Lower leg skin (tissue), 4 donors: ENCODE measurements around the gene PRPF6. TPM values are rescaled to one million over a fixed set of nuclear protein-coding genes. Genes with fewer than 3 reads are reported as not detected.
A peak's percentile ranks its signal among the peaks of the same experiment; 100 is the strongest.

ENCODE experiments used
- DNase-seq, 2 donors: peaks; one replicate each; pipeline ENCODE4 v3.0.0-alpha.2; 2019; ENCODE audit warnings: low spot score in 2 of 2
- H3K4me3 ChIP-seq: fragments of 200-600 bp; sonication (generic); 2 replicates; pipeline ENCODE4 v1.5.1; 2017; ENCODE audit warnings: mild to moderate bottlenecking, low read depth; ENCODE audit not compliant: poor library complexity, severe bottlenecking
- POLR2A ChIP-seq, 2 donors: fragments of 450-650 bp; IDR thresholded peaks; one replicate each; pipeline ENCODE4 v1.6.1; 2016 to 2017; ENCODE audit warnings: antibody characterized with exemption in 2 of 2, mild to moderate bottlenecking in 1 of 2, moderate library complexity in 1 of 2
- WGBS, 2 donors: methylation state at CpG; one replicate each; pipeline ENCODE4 v1.1.5; 2018; 5-methylcytosine and 5-hydroxymethylcytosine counted together
- intact Hi-C: fragments of 100-400 bp; cut with DNase I; formaldehyde crosslinking; loops from one replicate; pipeline ENCODE4 v1.15.0; 2023; ENCODE audit warnings: low total_unique reads
- total RNA-seq, 4 donors: library from RNA; depleted of rRNA; stranded (reverse); fragments of >200 nt; gene quantifications; one replicate each; pipeline ENCODE4 v1.1.0, GENCODE V29; 2016
- TF ChIP-seq, protein P1 (sequence below), 3 donors: fragments of 450-650 bp; IDR thresholded peaks; one replicate each; pipeline ENCODE4 v1.5.1; 2016; ENCODE audit warnings: antibody characterized with exemption in 3 of 3, mild to moderate bottlenecking in 3 of 3, moderate library complexity in 2 of 3

The PRPF6 gene
- total RNA-seq, 4 donors from 2014 or later, result 66.8 to 88.3 (median 79.1) TPM

DNA sequence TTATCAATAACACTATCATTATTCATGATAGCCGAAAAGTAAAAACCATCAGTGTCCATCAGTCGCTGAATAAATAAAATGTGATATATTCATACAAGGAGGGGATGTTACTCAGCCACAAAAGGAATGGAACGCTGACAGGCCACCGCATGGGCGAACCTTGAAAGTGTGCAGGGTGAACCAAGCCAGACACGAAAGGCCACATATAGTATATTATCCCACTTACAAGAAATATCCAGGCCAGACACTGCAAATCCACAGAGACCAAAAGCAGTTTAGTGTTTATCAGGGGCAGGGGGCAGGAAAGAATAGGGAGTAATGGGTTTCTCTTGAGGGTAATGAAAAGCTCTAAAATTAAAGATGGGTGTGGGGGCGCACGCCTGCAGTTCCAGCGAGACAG is 62.8 kb downstream of the PRPF6 start:
- 87% methylated on average over 9 of the region's 9 CpGs for WGBS, 2 donors

DNA sequence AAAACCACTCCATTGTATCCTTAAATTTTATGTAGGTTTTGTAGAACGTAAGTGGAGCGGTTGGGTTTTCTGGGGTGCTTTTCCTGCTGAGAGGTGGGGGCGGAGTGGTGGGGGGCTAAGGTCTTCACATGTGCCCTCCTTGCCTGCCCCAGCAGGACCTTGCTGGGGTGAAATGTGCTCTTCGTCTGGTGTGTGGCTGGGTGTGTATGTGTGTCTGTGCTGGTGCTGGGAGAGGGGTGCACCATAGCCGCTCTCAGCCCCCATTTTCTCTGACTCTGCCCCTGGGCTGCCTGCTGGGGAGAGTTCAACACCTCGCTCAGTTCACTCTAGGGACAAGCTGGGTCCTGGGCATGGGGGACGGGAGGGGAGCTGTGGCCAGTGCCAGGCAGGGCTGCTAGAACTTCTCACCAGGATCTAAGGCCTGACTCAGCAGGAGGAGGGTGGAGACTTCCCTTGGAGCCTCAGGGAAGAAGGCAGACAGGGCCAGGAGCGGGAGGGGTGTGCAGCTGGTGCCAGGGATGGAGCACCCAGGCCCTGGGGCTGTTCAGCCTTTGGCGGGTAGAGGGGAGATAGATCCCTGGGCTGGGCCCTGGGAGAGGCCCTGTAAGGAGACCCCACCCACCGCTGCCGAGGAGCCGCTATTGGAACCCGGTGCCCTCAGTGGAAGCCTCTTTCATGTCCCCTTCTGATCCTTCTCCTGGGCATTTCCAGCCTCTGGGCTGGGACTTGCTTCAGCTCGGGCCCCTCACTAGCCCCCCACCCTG is 63.7 kb downstream of the PRPF6 start:
- no peak for TF ChIP-seq POLR2A (IDR thresholded peaks at IDR 0.05)
- TF ChIP-seq, protein P1, sequence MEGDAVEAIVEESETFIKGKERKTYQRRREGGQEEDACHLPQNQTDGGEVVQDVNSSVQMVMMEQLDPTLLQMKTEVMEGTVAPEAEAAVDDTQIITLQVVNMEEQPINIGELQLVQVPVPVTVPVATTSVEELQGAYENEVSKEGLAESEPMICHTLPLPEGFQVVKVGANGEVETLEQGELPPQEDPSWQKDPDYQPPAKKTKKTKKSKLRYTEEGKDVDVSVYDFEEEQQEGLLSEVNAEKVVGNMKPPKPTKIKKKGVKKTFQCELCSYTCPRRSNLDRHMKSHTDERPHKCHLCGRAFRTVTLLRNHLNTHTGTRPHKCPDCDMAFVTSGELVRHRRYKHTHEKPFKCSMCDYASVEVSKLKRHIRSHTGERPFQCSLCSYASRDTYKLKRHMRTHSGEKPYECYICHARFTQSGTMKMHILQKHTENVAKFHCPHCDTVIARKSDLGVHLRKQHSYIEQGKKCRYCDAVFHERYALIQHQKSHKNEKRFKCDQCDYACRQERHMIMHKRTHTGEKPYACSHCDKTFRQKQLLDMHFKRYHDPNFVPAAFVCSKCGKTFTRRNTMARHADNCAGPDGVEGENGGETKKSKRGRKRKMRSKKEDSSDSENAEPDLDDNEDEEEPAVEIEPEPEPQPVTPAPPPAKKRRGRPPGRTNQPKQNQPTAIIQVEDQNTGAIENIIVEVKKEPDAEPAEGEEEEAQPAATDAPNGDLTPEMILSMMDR (IDR thresholded peaks at IDR 0.05), result no peak
- WGBS, 2 donors, result 43 to 49% methylated on average over 14 of the region's 14 CpGs
- intact Hi-C loops, result no loop called here
- no peak overlapping the region for H3K4me3 ChIP-seq
- no peak for DNase-seq

More for the DNA sequence above, 62.8 kb downstream of the PRPF6 start:
- DNase-seq, result no peak
- H3K4me3 ChIP-seq, result no peak overlapping the region
- intact Hi-C loops, result no loop called here
- TF ChIP-seq POLR2A (IDR thresholded peaks at IDR 0.05), result no peak
- TF ChIP-seq, protein P1 (IDR thresholded peaks at IDR 0.05), result no peak

DNA sequence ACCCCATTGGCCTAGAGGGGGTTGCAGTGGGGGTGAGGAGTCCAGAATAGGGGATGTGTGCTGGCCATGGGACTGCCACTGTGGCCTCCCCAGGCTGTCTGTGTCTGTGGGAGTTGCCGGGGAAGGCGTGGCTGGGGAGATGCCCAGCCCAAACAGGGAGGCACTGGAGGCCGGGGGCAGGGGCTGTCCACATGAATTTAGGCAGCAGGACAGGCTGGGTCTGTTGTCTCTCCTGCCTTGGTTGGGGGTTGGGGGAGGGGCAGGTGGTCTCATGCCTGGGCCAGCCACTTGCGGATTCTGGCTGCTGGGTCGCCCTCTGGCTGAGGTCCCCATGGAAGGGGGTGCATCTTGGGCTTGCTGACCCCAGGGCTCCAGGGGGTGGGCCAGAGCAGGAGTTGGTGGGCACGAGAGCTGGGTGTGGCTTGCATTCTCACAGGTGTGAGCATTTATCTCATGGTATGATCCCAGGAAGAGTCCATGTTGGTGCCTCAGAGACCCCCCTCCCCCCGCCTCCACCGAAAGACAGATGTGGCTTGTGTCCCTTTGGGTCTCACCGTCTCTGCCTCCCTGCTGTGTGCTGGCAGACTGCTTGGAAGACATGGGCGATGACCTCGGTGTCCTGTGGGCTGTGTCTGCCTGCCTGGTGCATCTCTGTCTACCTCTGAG is 64.5 kb downstream of the PRPF6 start:
- WGBS, 2 donors, result 48 to 53% methylated on average over 9 to 11 of the region's 11 CpGs
- intact Hi-C loops, result no loop called here
- no peak overlapping the region for H3K4me3 ChIP-seq
- TF ChIP-seq, protein P1 (IDR thresholded peaks at IDR 0.05), result no peak
- no peak for TF ChIP-seq POLR2A (IDR thresholded peaks at IDR 0.05)
- no peak for DNase-seq

DNA sequence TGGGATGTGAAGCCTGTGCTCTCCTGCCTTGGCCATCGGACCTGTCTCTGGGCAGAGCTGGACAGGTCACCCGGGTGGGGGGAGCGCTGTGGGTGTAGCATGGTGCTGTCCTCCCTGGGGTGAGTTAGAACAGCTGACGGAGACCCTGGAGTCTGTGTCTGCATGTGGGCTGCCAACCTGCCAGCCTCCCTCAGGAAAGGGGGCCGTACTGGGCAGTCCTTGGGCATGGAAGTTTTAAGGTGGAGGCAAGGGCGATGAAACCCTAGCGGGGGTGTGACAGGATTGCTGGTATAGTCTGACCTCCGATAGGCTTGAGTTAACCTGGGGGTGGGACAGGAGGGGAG is 66.1 kb downstream of the PRPF6 start:
- TF ChIP-seq, protein P1 (IDR thresholded peaks at IDR 0.05), result no peak
- no peak for TF ChIP-seq POLR2A (IDR thresholded peaks at IDR 0.05)
- intact Hi-C loops, result no loop called here
- whole genome bisulfite sequencing, 2 donors, result 77 to 79% methylated on average over 8 of the region's 8 CpGs
- DNase-seq, result no peak
- H3K4me3 ChIP-seq, result peak overlapping the region; percentile 3

DNA sequence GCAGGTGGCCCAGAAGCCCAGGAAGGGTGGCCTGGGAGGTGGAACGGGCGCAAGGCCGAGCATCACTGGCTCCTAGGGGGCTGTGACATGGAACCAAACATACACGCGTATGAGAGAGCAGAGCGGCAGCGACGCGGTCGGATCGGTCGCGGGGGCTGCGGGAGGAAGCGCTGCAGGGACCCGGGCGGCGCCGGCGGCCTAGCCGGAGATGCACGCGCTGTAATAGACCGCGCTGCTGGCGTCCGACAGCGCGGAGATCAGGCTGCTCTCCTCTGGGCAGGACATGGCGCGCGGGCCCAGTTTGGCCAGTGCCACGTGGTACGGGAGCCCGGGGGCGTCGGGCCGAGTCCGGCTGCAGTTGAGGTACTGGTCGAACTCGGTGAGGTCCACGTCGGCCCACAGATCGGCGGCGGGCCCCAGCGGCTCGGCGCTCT is 67.1 kb downstream of the PRPF6 start:
- TF ChIP-seq, protein P1 (IDR thresholded peaks at IDR 0.05), result no peak
- TF ChIP-seq POLR2A (IDR thresholded peaks at IDR 0.05), result no peak
- WGBS, 2 donors, result 42 to 57% methylated on average over 13 to 31 of the region's 49 CpGs
- no peak overlapping the region for H3K4me3 ChIP-seq
- intact Hi-C loops, result no loop called here
- no peak for DNase-seq
